Liver (tissue), 9 donors: Measurements from ENCODE around the gene PDE6B. TPM values are rescaled to one million over a fixed set of nuclear protein-coding genes. Genes with fewer than 3 reads are reported as not detected.

Source experiments
- DNase-seq: peaks from one replicate; pipeline ENCODE4 v3.0.0-alpha.2; 2017; ENCODE audit warnings: low spot score
- H3K27ac ChIP-seq, 2 donors: one replicate each; pipeline ENCODE4 v1.7.0; 2013; ENCODE audit warnings: inconsistent platforms in 2 of 2, low read length in 2 of 2, control low read depth in 1 of 2, low read depth in 1 of 2, mild to moderate bottlenecking in 1 of 2
- H3K27me3 ChIP-seq, 4 donors: one replicate each; pipeline versions ENCODE4 v1.6.1 to v1.7.0; 2013; ENCODE audit warnings: low read length in 3 of 4, inconsistent platforms in 1 of 4, mild to moderate bottlenecking in 1 of 4, moderate library complexity in 1 of 4; ENCODE audit not compliant: control insufficient read depth in 4 of 4, insufficient read depth in 4 of 4
- H3K36me3 ChIP-seq, 4 donors: one replicate each; pipeline versions ENCODE4 v1.6.1 to v1.7.0; 2013; ENCODE audit warnings: low read length in 3 of 4, mild to moderate bottlenecking in 3 of 4, low read depth in 1 of 4, moderate library complexity in 1 of 4; ENCODE audit not compliant: control insufficient read depth in 4 of 4, insufficient read depth in 3 of 4
- H3K4me1 ChIP-seq, 4 donors: one replicate each; pipeline versions ENCODE4 v1.6.1 to v1.7.0; 2013; ENCODE audit warnings: low read length in 3 of 4, mild to moderate bottlenecking in 3 of 4, moderate library complexity in 1 of 4; ENCODE audit not compliant: control insufficient read depth in 4 of 4, insufficient read depth in 4 of 4
- H3K4me3 ChIP-seq, 3 donors: one replicate each; pipeline versions ENCODE4 v1.6.1 to v1.7.0; 2013; ENCODE audit warnings: low read length in 3 of 3, control low read depth in 1 of 3, low read depth in 1 of 3, mild to moderate bottlenecking in 1 of 3
- H3K9ac ChIP-seq, 2 donors: one replicate each; pipeline ENCODE4 v1.7.0; 2013; ENCODE audit warnings: low read length in 2 of 2, mild to moderate bottlenecking in 2 of 2, moderate library complexity in 2 of 2, control low read depth in 1 of 2, low read depth in 1 of 2
- H3K9me3 ChIP-seq, 4 donors: one replicate each; pipeline versions ENCODE4 v1.6.1 to v1.7.0; 2013; ENCODE audit warnings: low read length in 3 of 4; ENCODE audit not compliant: control insufficient read depth in 4 of 4
- EGR1 ChIP-seq, 2 donors: IDR thresholded peaks; 2 replicates each; pipeline ENCODE4 v1.6.1; 2016 to 2018; ENCODE audit warnings: antibody characterized with exemption in 2 of 2, low read depth in 2 of 2
- FOXA1 ChIP-seq: IDR thresholded peaks from 2 replicates; pipeline ENCODE4 v1.6.1; 2016; ENCODE audit warnings: antibody characterized with exemption
- FOXA2 ChIP-seq: IDR thresholded peaks from 2 replicates; pipeline ENCODE4 v1.6.1; 2016; ENCODE audit warnings: antibody characterized with exemption
- GABPA ChIP-seq, 2 donors: IDR thresholded peaks in 1 of 2; conservative IDR thresholded peaks in 1 of 2; 2 replicates each; pipeline ENCODE4 v1.6.1; 2016; ENCODE audit warnings: antibody characterized with exemption in 2 of 2, mild to moderate bottlenecking in 1 of 2, moderate library complexity in 1 of 2
- HNF4A ChIP-seq, 2 donors: conservative IDR thresholded peaks; 2 replicates each; pipeline ENCODE4 v1.6.1; 2016; ENCODE audit warnings: antibody characterized with exemption in 2 of 2, mild to moderate bottlenecking in 2 of 2
- HNF4G ChIP-seq: IDR thresholded peaks from 2 replicates; pipeline ENCODE4 v1.6.1; 2016; ENCODE audit warnings: antibody characterized with exemption
- JUND ChIP-seq, 2 donors: IDR thresholded peaks; 2 replicates each; pipeline ENCODE4 v1.6.1; 2016; ENCODE audit warnings: antibody characterized with exemption in 2 of 2
- NR2F2 ChIP-seq: IDR thresholded peaks from 2 replicates; pipeline ENCODE4 v1.6.1; 2016; ENCODE audit warnings: antibody characterized with exemption
- RAD21 ChIP-seq, 2 donors: IDR thresholded peaks; 2 replicates each; pipeline ENCODE4 v1.6.1; 2016; ENCODE audit warnings: antibody characterized with exemption in 2 of 2, mild to moderate bottlenecking in 2 of 2
- RXRA ChIP-seq, 2 donors: IDR thresholded peaks; 2 replicates each; pipeline ENCODE4 v1.6.1; 2017 to 2018; ENCODE audit warnings: antibody characterized with exemption in 2 of 2, mild to moderate bottlenecking in 1 of 2
- SP1 ChIP-seq: IDR thresholded peaks from 2 replicates; pipeline ENCODE4 v1.6.1; 2018; ENCODE audit warnings: antibody characterized with exemption, mild to moderate bottlenecking
- TAF1 ChIP-seq: conservative IDR thresholded peaks from 2 replicates; pipeline ENCODE4 v1.6.1; 2016; ENCODE audit warnings: antibody characterized with exemption, mild to moderate bottlenecking
- YY1 ChIP-seq: IDR thresholded peaks from 2 replicates; pipeline ENCODE4 v1.6.1; 2016; ENCODE audit warnings: antibody characterized with exemption, mild to moderate bottlenecking
- whole genome bisulfite sequencing: extraction: QIAGEN DNeasy Blood & Tissue Kit; methylation state at CpG from one replicate; pipeline ENCODE4 v1.1.7; 2013; 5-methylcytosine and 5-hydroxymethylcytosine counted together
- polyA plus RNA-seq, 2 donors: library from polyadenylated mRNA; stranded (reverse) in 1 of 2; unstranded in 1 of 2; fragments of 200-250 nt in 1 of 2; fragments of >200 nt in 1 of 2; fragmentation: Nextera tagmentation in 1 of 2; extraction: Ambion mirVana in 1 of 2; gene quantifications; one replicate each; pipeline versions ENCODE4 v1.2.1 to v1.2.3, GENCODE V29; 2013 to 2015
- total RNA-seq, 2 donors: library from RNA; depleted of rRNA; stranded (reverse); fragments of >200 nt; gene quantifications; one replicate each; pipeline ENCODE4 v1.2.3, GENCODE V29; 2014
- TF ChIP-seq, protein P1 (sequence below): IDR thresholded peaks from 2 replicates; pipeline ENCODE4 v1.6.1; 2016; ENCODE audit warnings: antibody characterized with exemption
- TF ChIP-seq, protein P2 (sequence below): IDR thresholded peaks from 2 replicates; pipeline ENCODE4 v1.6.1; 2016; ENCODE audit warnings: antibody characterized with exemption
- TF ChIP-seq, protein P3 (sequence below): IDR thresholded peaks from 2 replicates; pipeline ENCODE4 v1.6.1; 2016; ENCODE audit warnings: antibody characterized with exemption
- TF ChIP-seq, protein P4 (sequence below): IDR thresholded peaks from 2 replicates; pipeline ENCODE4 v1.6.1; 2016; ENCODE audit warnings: antibody characterized with exemption, mild to moderate bottlenecking
- TF ChIP-seq, protein P5 (sequence below): fragments of 150-350 bp; IDR thresholded peaks from 2 replicates; pipeline ENCODE4 v1.5.1; 2017; ENCODE audit warnings: improper control_type of control experiment, low read depth, low read length; ENCODE audit not compliant: missing input control
- donor health status: healthy.
- donor health status: healthy.
- donor health status: healthy.
- donor health status: healthy.
- donor health status: healthy.

The PDE6B gene
- total and polyA plus RNA-seq, 4 donors, result 0.28 to 7.3 (median 0.49) TPM

DNA sequence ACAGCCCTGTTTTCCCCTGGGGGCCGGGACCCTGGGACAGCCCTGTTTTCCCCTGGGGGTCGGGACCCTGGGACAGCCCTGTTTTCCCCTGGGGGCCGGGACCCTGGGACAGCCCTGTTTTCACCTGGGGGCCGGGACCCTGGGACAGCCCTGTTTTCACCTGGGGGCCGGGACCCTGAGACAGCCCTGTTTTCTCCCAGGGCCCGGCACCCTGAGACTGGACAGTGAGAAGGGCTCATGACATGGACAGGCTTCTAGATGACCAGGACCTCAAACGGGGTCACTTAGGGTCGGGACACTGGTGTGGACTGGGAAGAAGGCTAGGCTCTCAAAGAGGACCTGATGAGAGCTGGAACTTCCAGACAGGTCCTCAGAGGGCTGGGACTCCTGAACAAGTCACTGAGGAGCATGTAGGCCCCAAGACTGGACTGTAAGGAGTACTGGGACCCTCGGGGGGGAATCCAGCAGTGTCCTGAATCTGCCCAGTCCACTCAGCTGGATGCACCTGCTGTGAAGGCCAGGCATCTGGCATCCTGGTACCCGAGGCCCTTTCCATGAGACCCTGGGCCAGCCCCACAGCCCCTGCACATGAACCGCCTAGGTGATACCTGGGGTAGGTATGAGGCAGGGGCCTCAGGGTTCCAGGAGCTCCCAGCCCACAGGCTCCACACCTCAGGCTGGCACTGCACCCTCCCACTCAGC is 82.7 kb downstream of the PDE6B start:
- DNase-seq, result no peak
- no peaks in the 10 kb centered on the region for H3K27me3 ChIP-seq
- no peaks in the 10 kb centered on the region for H3K36me3 ChIP-seq
- H3K4me1 ChIP-seq, result peaks cover 6 to 28% (median 18%) of the 10 kb centered on the region in 4 donors
- no peaks in the 10 kb centered on the region for H3K9me3 ChIP-seq
- TF ChIP-seq TAF1 (no peak), GABPA (IDR thresholded peaks at IDR 0.05 in 1 of 2, conservative IDR thresholded peaks at IDR 0.05 in 1 of 2) (no peak), YY1 (no peak), FOXA1 (no peak), RAD21 (IDR thresholded peaks at IDR 0.05) (no peak), NR2F2 (no peak), RXRA (IDR thresholded peaks at IDR 0.05) (no peak), SP1 (no peak), FOXA2 (no peak), HNF4G (no peak), JUND (IDR thresholded peaks at IDR 0.05) (no peak), HNF4A (conservative IDR thresholded peaks at IDR 0.05) (no peak)
- TF ChIP-seq, protein P1, sequence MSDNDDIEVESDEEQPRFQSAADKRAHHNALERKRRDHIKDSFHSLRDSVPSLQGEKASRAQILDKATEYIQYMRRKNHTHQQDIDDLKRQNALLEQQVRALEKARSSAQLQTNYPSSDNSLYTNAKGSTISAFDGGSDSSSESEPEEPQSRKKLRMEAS, result no peak
- TF ChIP-seq, protein P2, sequence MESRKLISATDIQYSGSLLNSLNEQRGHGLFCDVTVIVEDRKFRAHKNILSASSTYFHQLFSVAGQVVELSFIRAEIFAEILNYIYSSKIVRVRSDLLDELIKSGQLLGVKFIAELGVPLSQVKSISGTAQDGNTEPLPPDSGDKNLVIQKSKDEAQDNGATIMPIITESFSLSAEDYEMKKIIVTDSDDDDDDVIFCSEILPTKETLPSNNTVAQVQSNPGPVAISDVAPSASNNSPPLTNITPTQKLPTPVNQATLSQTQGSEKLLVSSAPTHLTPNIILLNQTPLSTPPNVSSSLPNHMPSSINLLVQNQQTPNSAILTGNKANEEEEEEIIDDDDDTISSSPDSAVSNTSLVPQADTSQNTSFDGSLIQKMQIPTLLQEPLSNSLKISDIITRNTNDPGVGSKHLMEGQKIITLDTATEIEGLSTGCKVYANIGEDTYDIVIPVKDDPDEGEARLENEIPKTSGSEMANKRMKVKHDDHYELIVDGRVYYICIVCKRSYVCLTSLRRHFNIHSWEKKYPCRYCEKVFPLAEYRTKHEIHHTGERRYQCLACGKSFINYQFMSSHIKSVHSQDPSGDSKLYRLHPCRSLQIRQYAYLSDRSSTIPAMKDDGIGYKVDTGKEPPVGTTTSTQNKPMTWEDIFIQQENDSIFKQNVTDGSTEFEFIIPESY, result no peak
- TF ChIP-seq, protein P3, sequence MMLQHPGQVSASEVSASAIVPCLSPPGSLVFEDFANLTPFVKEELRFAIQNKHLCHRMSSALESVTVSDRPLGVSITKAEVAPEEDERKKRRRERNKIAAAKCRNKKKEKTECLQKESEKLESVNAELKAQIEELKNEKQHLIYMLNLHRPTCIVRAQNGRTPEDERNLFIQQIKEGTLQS, result no peak
- TF ChIP-seq, protein P4, sequence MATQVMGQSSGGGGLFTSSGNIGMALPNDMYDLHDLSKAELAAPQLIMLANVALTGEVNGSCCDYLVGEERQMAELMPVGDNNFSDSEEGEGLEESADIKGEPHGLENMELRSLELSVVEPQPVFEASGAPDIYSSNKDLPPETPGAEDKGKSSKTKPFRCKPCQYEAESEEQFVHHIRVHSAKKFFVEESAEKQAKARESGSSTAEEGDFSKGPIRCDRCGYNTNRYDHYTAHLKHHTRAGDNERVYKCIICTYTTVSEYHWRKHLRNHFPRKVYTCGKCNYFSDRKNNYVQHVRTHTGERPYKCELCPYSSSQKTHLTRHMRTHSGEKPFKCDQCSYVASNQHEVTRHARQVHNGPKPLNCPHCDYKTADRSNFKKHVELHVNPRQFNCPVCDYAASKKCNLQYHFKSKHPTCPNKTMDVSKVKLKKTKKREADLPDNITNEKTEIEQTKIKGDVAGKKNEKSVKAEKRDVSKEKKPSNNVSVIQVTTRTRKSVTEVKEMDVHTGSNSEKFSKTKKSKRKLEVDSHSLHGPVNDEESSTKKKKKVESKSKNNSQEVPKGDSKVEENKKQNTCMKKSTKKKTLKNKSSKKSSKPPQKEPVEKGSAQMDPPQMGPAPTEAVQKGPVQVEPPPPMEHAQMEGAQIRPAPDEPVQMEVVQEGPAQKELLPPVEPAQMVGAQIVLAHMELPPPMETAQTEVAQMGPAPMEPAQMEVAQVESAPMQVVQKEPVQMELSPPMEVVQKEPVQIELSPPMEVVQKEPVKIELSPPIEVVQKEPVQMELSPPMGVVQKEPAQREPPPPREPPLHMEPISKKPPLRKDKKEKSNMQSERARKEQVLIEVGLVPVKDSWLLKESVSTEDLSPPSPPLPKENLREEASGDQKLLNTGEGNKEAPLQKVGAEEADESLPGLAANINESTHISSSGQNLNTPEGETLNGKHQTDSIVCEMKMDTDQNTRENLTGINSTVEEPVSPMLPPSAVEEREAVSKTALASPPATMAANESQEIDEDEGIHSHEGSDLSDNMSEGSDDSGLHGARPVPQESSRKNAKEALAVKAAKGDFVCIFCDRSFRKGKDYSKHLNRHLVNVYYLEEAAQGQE, result no peak
- WGBS, result 92% methylated on average over 11 of the region's 11 CpGs
- H3K9ac ChIP-seq, result no peak overlapping the region
- no peak overlapping the region for H3K27ac ChIP-seq
- no peak overlapping the region for H3K4me3 ChIP-seq

DNA sequence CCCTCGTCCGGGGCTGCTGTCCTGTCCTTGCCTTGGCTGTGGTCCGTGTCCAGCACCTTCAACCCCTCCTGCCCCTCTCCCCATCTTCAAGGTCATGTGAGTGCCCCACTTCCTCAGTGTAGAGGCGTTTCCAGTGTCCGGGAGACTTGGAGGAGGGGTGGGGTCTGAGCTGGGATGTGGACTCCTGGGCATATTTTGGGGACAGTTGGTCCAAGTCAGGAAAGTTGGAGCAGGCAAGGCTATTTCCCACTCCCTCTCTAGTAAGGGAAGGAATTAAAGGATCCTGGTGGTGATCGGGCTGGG is 83.2 kb downstream of the PDE6B start:
- 81% methylated on average over 6 of the region's 6 CpGs for WGBS
- Histone ChIP-seq H3K9me3 (no peaks in the 10 kb centered on the region), H3K27me3 (no peaks in the 10 kb centered on the region), H3K4me3 (no peak overlapping the region), H3K36me3 (no peaks in the 10 kb centered on the region), H3K27ac (no peak overlapping the region), H3K4me1 (peaks cover 6 to 28% (median 18%) of the 10 kb centered on the region in 4 donors), H3K9ac (no peak overlapping the region)
- no peak for DNase-seq
- TF ChIP-seq JUND (IDR thresholded peaks at IDR 0.05), result no peak
- TF ChIP-seq FOXA1, result no peak
- no peak for TF ChIP-seq EGR1 (IDR thresholded peaks at IDR 0.05; ENCODE audit: low read depth in 2 of 2)
- TF ChIP-seq YY1, result no peak
- TF ChIP-seq, protein P5, sequence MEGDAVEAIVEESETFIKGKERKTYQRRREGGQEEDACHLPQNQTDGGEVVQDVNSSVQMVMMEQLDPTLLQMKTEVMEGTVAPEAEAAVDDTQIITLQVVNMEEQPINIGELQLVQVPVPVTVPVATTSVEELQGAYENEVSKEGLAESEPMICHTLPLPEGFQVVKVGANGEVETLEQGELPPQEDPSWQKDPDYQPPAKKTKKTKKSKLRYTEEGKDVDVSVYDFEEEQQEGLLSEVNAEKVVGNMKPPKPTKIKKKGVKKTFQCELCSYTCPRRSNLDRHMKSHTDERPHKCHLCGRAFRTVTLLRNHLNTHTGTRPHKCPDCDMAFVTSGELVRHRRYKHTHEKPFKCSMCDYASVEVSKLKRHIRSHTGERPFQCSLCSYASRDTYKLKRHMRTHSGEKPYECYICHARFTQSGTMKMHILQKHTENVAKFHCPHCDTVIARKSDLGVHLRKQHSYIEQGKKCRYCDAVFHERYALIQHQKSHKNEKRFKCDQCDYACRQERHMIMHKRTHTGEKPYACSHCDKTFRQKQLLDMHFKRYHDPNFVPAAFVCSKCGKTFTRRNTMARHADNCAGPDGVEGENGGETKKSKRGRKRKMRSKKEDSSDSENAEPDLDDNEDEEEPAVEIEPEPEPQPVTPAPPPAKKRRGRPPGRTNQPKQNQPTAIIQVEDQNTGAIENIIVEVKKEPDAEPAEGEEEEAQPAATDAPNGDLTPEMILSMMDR, result no peak
- TF ChIP-seq HNF4A (conservative IDR thresholded peaks at IDR 0.05), result no peak
- no peak for TF ChIP-seq GABPA (IDR thresholded peaks at IDR 0.05 in 1 of 2, conservative IDR thresholded peaks at IDR 0.05 in 1 of 2)
- TF ChIP-seq, protein P1, result no peak
- no peak for TF ChIP-seq NR2F2
- no peak for TF ChIP-seq SP1
- TF ChIP-seq RAD21 (IDR thresholded peaks at IDR 0.05), result no peak
- no peak for TF ChIP-seq HNF4G
- TF ChIP-seq, protein P3, result no peak
- no peak for TF ChIP-seq TAF1
- no peak for TF ChIP-seq FOXA2
- no peak for TF ChIP-seq RXRA (IDR thresholded peaks at IDR 0.05)
- TF ChIP-seq, protein P2, result no peak
